K562 (cell line): ENCODE results near the gene CCDC85B. TPM values are rescaled to one million over a fixed set of nuclear protein-coding genes. Genes with fewer than 3 reads are reported as not detected.
A peak's percentile ranks its signal among the peaks of the same experiment; 100 is the strongest.

Experiments
- ATAC-seq: fragments of 200-7000 bp; cut with Tn5 transposase; 3 replicates; pipeline ENCODE4 v1.9.1; 2020; ENCODE audit warnings: moderate library complexity
- BruUV-seq: library from RNA; stranded (reverse); fragments of 400-500 nt; replicated peaks from 2 replicates; lab custom pipeline; 2021; lab: Mats Ljungman, UMichigan
- CTCF ChIA-PET: fragments of 300-600 bp; formaldehyde crosslinking; extraction: SDS; loops from one replicate; lab custom pipeline; 2021; ENCODE audit warnings: low intra/inter-chr PET ratio; lab: Yijun Ruan, JAX
- POLR2A ChIA-PET: fragments of 300-600, 350-650 bp; sonication (Branson Sonifier 250); formaldehyde crosslinking; extraction: SDS; loops from one replicate; lab custom pipeline; 2021; ENCODE audit warnings: antibody characterized with exemption, inconsistent platforms; lab: Yijun Ruan, JAX
- DNase-seq, 4 experiments: peaks; one replicate each; pipeline versions ENCODE4 v3.0.0 to v3.0.0-alpha.2; 2011 to 2018; ENCODE audit warnings: low spot score in 3 of 4, mixed read lengths in 3 of 4; ENCODE audit errors: extremely low read depth in 1 of 4
- FAIRE-seq: peaks from 2 replicates; lab custom pipeline; 2011; peaks lifted over from hg19 to GRCh38; lab: Jason Lieb, UNC
- H2AFZ ChIP-seq: 2 replicates; pipeline ENCODE4 v1.6.0; 2011; ENCODE audit warnings: low read depth, low read length, control low read depth, inconsistent platforms
- H3K27ac ChIP-seq: fragments of 200-600 bp; 3 replicates; pipeline ENCODE4 v1.8.0; 2011; ENCODE audit warnings: low read depth, mild to moderate bottlenecking, control low read depth, inconsistent platforms, low read length, moderate library complexity, mixed read lengths; ENCODE audit errors: extremely low read depth
- H3K27me3 ChIP-seq, 2 experiments: fragments of 300-600 bp in 1 of 2; 2 replicates in 1 of 2; 3 replicates in 1 of 2; pipeline versions ENCODE4 v1.6.0 to v1.8.0; 2011; ENCODE audit warnings: inconsistent platforms in 2 of 2, low read length in 2 of 2, mild to moderate bottlenecking in 1 of 2, mixed read lengths in 1 of 2, moderate library complexity in 1 of 2; ENCODE audit not compliant: control insufficient read depth in 2 of 2, insufficient read depth in 2 of 2
- H3K36me3 ChIP-seq: fragments of 300-600 bp; 3 replicates; pipeline ENCODE4 v1.8.0; 2011; ENCODE audit warnings: mild to moderate bottlenecking, low read length, inconsistent platforms; ENCODE audit not compliant: control insufficient read depth, insufficient read depth
- H3K4me1 ChIP-seq, 2 experiments: fragments of 200-600 bp in 1 of 2; replicated peaks in 1 of 2; 2 replicates in 1 of 2; 3 replicates in 1 of 2; pipeline versions ENCODE4 v1.5.1 to v1.8.0; 2011; ENCODE audit warnings: inconsistent platforms in 2 of 2, low read length in 2 of 2, mild to moderate bottlenecking in 1 of 2, mixed read lengths in 1 of 2, moderate library complexity in 1 of 2; ENCODE audit not compliant: control insufficient read depth in 2 of 2, insufficient read depth in 2 of 2
- H3K4me2 ChIP-seq: 2 replicates; pipeline ENCODE4 v1.6.1; 2011; ENCODE audit warnings: low read length, control low read depth, inconsistent platforms, mixed read lengths; ENCODE audit not compliant: insufficient read depth
- H3K4me3 ChIP-seq: fragments of 200-600 bp; sonication (generic), shearing (Covaris generic); 2 replicates; pipeline ENCODE4 v1.5.1; 2016; ENCODE audit warnings: control low read depth, inconsistent platforms
- H3K79me2 ChIP-seq: fragments of 200-600 bp; 3 replicates; pipeline ENCODE4 v1.8.0; 2011; ENCODE audit warnings: low read length, inconsistent platforms; ENCODE audit not compliant: control insufficient read depth, insufficient read depth
- H3K9ac ChIP-seq, 2 experiments: 2 replicates each; pipeline versions ENCODE4 v1.6.0 to v1.6.1; 2011; ENCODE audit warnings: low read depth in 2 of 2, low read length in 2 of 2, control low read depth in 1 of 2, inconsistent platforms in 1 of 2, mild to moderate bottlenecking in 1 of 2, mixed read lengths in 1 of 2; ENCODE audit not compliant: insufficient read depth in 1 of 2
- H3K9me1 ChIP-seq: one replicate; pipeline ENCODE4 v1.6.0; 2011; ENCODE audit warnings: inconsistent platforms, mild to moderate bottlenecking, low read length, moderate library complexity; ENCODE audit not compliant: control insufficient read depth, insufficient read depth
- H3K9me3 ChIP-seq: replicated peaks from 2 replicates; pipeline ENCODE4 v1.5.1; 2011; ENCODE audit warnings: low read depth, low read length, inconsistent platforms; ENCODE audit not compliant: control insufficient read depth, insufficient read depth
- H4K20me1 ChIP-seq: replicated peaks from 2 replicates; pipeline ENCODE4 v1.6.1; 2011; ENCODE audit warnings: low read length, inconsistent platforms, mixed read lengths; ENCODE audit not compliant: control insufficient read depth, insufficient read depth
- MEF2A ChIP-seq: IDR thresholded peaks from 2 replicates; pipeline ENCODE4 v1.6.1; 2011; ENCODE audit warnings: low read depth, mild to moderate bottlenecking, low read length, moderate library complexity; ENCODE audit not compliant: control insufficient read depth
- NR2C2 ChIP-seq, 2 experiments: fragments of 200-800 bp in 1 of 2; sonication (Bioruptor generic) in 1 of 2; sonication (generic) in 1 of 2; formaldehyde crosslinking in 1 of 2; IDR thresholded peaks; 2 replicates each; pipeline versions ENCODE4 v1.6.1 to v1.8.0; 2016 to 2022; ENCODE audit warnings: mild to moderate bottlenecking in 1 of 2, missing compliant biosample characterization in 1 of 2, missing genetic modification characterization in 1 of 2, missing genetic modification reagents in 1 of 2
- WGBS: fragments of 100-300 bp; shearing (Covaris generic); methylation state at CpG from one replicate; pipeline ENCODE4 v1.1.6; 2016; ENCODE audit warnings: low coverage, mixed read lengths; ENCODE audit not compliant: insufficient coverage; ENCODE audit errors: missing lambda C conversion rate; 5-methylcytosine and 5-hydroxymethylcytosine counted together
- in situ Hi-C: fragments of 300-500 bp; cut with MboI; formaldehyde crosslinking; loops from 4 replicates; pipeline ENCODE4 v1.15.0; 2018; ENCODE audit warnings: inconsistent platforms, mixed read lengths
- intact Hi-C: fragments of 100-400 bp; cut with micrococcal nuclease; formaldehyde crosslinking; loops from 2 replicates; pipeline ENCODE4 v1.14.2; 2022
- polyA plus RNA-seq, 8 experiments: library from polyadenylated mRNA; depleted of rRNA in 4 of 8; stranded (reverse) in 5 of 8; unstranded in 3 of 8; fragments of >200 nt; fragmentation: Nextera tagmentation in 2 of 8; fragmentation: Illumina TruSeq in 1 of 8; extraction: Ambion mirVana in 2 of 8; extraction: Trizol in 1 of 8; gene quantifications; 2 replicates each; pipeline versions ENCODE4 v1.2.1 to v1.2.3, GENCODE V29; 2011 to 2014; ENCODE audit warnings: inconsistent platforms in 1 of 8, missing spikeins in 1 of 8
- total RNA-seq, 7 experiments: library from RNA; depleted of rRNA in 6 of 7; stranded (reverse); fragments of >200 nt in 6 of 7; fragmentation: Illumina TruSeq in 2 of 7; extraction: Trizol in 2 of 7; gene quantifications; 2 replicates each; pipeline versions ENCODE4 v1.2.1 to v1.2.3, GENCODE V29; 2011 to 2021; ENCODE audit warnings: low replicate concordance in 1 of 7
- TF ChIP-seq, protein P1 (sequence below): sonication (generic); formaldehyde crosslinking; IDR thresholded peaks from 2 replicates; pipeline ENCODE4 v1.8.1; 2022; ENCODE audit warnings: missing genetic modification reagents
- TF ChIP-seq, protein P2 (sequence below): sonication (generic); formaldehyde crosslinking; IDR thresholded peaks from 2 replicates; pipeline ENCODE4 v1.8.1; 2023; ENCODE audit warnings: missing genetic modification reagents, mild to moderate bottlenecking, borderline replicate concordance
- TF ChIP-seq, protein P3 (sequence below): fragments of 250-450 bp; sonication (Bioruptor Pico); IDR thresholded peaks from 2 replicates; pipeline ENCODE4 v1.8.0; 2022; ENCODE audit warnings: moderate library complexity, mild to moderate bottlenecking, inconsistent platforms

Gene CCDC85B
- total and polyA plus RNA-seq, 9 of the 15 experiments (the other 6 are each of a cell fraction or from before 2014, with no cell fraction given) = 0.14 to 138 (median 6.2) TPM

- TF ChIP-seq, protein P1, sequence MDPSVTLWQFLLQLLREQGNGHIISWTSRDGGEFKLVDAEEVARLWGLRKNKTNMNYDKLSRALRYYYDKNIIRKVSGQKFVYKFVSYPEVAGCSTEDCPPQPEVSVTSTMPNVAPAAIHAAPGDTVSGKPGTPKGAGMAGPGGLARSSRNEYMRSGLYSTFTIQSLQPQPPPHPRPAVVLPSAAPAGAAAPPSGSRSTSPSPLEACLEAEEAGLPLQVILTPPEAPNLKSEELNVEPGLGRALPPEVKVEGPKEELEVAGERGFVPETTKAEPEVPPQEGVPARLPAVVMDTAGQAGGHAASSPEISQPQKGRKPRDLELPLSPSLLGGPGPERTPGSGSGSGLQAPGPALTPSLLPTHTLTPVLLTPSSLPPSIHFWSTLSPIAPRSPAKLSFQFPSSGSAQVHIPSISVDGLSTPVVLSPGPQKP = no peak
Measured at GRCh38 chr11:65883786-65884715, 6.4 kb upstream of the CCDC85B start (continued).

DNA sequence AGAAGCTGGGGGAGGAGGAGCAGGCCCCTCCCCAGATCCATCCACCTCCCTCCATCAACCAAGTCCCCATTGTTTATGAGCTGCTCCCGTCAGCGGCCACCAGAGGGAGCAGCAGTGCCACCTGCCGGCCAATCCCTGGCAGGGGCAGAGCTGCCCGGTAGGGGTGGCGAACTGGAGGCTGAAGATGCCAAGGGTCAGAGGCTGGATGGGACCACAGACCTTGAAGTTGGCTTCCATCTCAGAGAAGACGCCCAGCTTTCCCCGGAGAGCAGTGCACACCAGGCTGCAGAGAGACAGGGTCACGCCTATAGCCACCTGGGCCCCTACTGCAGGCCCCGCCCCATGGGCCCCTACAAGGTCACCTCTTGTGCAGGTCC, 5.8 kb upstream of the CCDC85B start:
- Histone ChIP-seq H3K4me3 (no peak overlapping the region), H3K9me3 (no peaks in the 10 kb centered on the region), H3K27ac (no peak overlapping the region), H4K20me1 (peaks cover 3% of the 10 kb centered on the region; the same call in 1 of the 2 replicates), H3K79me2 (peaks cover 13% of the 10 kb centered on the region), H3K36me3 (peaks cover 50% of the 10 kb centered on the region), H3K27me3 (no peaks in the 10 kb centered on the region), H3K9me1 (no peaks in the 10 kb centered on the region), H3K9ac (0 out of 4 replicates have a peak overlapping the region, but pooled peaks of 1 of the 2 experiments have one; percentile 1), H3K4me2 (no peak overlapping the region; the same call in 1 of the 2 replicates), H2AFZ (no peak overlapping the region), H3K4me1 (peaks cover 11 to 42% of the 10 kb centered on the region in 2 experiments; a peak in 4 of 5 replicates)
- ChIA-PET POLR2A (interaction anchor here (0.6 to 14.4 kb wide), 18 partner anchors 8 to 381 kb away, joined by 3 to 147 read pairs (median 3); partner anchors contain the start of genes CFL1, FOSL1 and MUS81), CTCF (interaction anchor here (0.6 to 2.7 kb wide), 8 partner anchors 24 to 259 kb away, joined by 3 to 24 read pairs (median 4); partner anchors contain the start of gene MUS81)
- no TSS peak for BruUV-seq
- intact Hi-C loops (loop anchor here (1.0 to 5.0 kb wide), 3 partner anchors 102 to 172 kb away; partner anchors contain the start of genes AP5B1 and KAT5), in situ Hi-C loops (loop anchor here (5.0 kb wide), 1 partner anchor 103 kb away; no protein-coding TSS in a partner anchor)
- DNase-seq (peak; percentile 78 to 85 (median 80)), FAIRE-seq (peak; percentile 81), ATAC-seq (peak; percentile 63)
- WGBS = 24% methylated on average over 8 of the region's 9 CpGs
- TF ChIP-seq MEF2A = no peak
- TF ChIP-seq NR2C2 (CRISPR knock-in tag; IDR thresholded peaks at IDR 0.05) = no peak
- no peak for TF ChIP-seq NR2C2 (tag; IDR thresholded peaks at IDR 0.05)
- TF ChIP-seq, protein P2, sequence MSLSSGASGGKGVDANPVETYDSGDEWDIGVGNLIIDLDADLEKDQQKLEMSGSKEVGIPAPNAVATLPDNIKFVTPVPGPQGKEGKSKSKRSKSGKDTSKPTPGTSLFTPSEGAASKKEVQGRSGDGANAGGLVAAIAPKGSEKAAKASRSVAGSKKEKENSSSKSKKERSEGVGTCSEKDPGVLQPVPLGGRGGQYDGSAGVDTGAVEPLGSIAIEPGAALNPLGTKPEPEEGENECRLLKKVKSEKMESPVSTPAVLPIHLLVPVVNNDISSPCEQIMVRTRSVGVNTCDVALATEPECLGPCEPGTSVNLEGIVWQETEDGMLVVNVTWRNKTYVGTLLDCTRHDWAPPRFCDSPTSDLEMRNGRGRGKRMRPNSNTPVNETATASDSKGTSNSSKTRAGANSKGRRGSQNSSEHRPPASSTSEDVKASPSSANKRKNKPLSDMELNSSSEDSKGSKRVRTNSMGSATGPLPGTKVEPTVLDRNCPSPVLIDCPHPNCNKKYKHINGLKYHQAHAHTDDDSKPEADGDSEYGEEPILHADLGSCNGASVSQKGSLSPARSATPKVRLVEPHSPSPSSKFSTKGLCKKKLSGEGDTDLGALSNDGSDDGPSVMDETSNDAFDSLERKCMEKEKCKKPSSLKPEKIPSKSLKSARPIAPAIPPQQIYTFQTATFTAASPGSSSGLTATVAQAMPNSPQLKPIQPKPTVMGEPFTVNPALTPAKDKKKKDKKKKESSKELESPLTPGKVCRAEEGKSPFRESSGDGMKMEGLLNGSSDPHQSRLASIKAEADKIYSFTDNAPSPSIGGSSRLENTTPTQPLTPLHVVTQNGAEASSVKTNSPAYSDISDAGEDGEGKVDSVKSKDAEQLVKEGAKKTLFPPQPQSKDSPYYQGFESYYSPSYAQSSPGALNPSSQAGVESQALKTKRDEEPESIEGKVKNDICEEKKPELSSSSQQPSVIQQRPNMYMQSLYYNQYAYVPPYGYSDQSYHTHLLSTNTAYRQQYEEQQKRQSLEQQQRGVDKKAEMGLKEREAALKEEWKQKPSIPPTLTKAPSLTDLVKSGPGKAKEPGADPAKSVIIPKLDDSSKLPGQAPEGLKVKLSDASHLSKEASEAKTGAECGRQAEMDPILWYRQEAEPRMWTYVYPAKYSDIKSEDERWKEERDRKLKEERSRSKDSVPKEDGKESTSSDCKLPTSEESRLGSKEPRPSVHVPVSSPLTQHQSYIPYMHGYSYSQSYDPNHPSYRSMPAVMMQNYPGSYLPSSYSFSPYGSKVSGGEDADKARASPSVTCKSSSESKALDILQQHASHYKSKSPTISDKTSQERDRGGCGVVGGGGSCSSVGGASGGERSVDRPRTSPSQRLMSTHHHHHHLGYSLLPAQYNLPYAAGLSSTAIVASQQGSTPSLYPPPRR (CRISPR knock-in tag) = no peak
- TF ChIP-seq, protein P3, sequence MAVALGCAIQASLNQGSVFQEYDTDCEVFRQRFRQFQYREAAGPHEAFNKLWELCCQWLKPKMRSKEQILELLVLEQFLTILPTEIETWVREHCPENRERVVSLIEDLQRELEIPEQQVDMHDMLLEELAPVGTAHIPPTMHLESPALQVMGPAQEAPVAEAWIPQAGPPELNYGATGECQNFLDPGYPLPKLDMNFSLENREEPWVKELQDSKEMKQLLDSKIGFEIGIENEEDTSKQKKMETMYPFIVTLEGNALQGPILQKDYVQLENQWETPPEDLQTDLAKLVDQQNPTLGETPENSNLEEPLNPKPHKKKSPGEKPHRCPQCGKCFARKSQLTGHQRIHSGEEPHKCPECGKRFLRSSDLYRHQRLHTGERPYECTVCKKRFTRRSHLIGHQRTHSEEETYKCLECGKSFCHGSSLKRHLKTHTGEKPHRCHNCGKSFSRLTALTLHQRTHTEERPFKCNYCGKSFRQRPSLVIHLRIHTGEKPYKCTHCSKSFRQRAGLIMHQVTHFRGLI (CRISPR knock-in tag) = no peak
